Endothelial cell of umbilical vein (primary cell): ENCODE measurements around the gene CLCN6.

Source experiments
- CTCF ChIP-seq, 2 donors: IDR thresholded peaks; 1 replicate in 1 of 2; 2 replicates in 1 of 2; pipeline ENCODE4 v1.5.1; 2011; ENCODE audit warnings: low read length in 2 of 2, mild to moderate bottlenecking in 2 of 2, moderate library complexity in 2 of 2, control low read depth in 1 of 2, inconsistent platforms in 1 of 2, low read depth in 1 of 2; ENCODE audit not compliant: insufficient read depth in 1 of 2; ENCODE audit errors: extremely low read depth in 1 of 2
- EZH2 ChIP-seq: IDR thresholded peaks from 2 replicates; pipeline ENCODE4 v1.6.1; 2012; ENCODE audit warnings: borderline replicate concordance, low read depth, mild to moderate bottlenecking, moderate library complexity, low read length, inconsistent platforms; ENCODE audit not compliant: severe bottlenecking
- FOS ChIP-seq: IDR thresholded peaks from 2 replicates; pipeline ENCODE4 v1.6.1; 2011; ENCODE audit warnings: mild to moderate bottlenecking, low read length, moderate library complexity, borderline replicate concordance; ENCODE audit not compliant: insufficient read depth
- GATA2 ChIP-seq: IDR thresholded peaks from 2 replicates; pipeline ENCODE4 v1.7.0; 2011; ENCODE audit warnings: low read depth, mild to moderate bottlenecking, moderate library complexity, mixed read lengths, low read length; ENCODE audit not compliant: insufficient read length, insufficient read depth
- JUN ChIP-seq: IDR thresholded peaks from 2 replicates; pipeline ENCODE4 v1.6.1; 2011; ENCODE audit warnings: borderline replicate concordance, low read depth; ENCODE audit not compliant: insufficient read length, insufficient read depth
- MYC ChIP-seq: IDR thresholded peaks from one replicate; pipeline ENCODE4 v1.6.1; 2011; ENCODE audit warnings: mild to moderate bottlenecking, low read depth, low read length
- POLR2A ChIP-seq: IDR thresholded peaks from 2 replicates; pipeline ENCODE4 v1.6.1; 2012; ENCODE audit warnings: low read depth, mild to moderate bottlenecking, control low read depth, low read length
- POLR2AphosphoS5 ChIP-seq: IDR thresholded peaks from 2 replicates; pipeline ENCODE4 v1.6.1; 2012; ENCODE audit warnings: low read depth, mild to moderate bottlenecking, control low read depth, low read length, moderate library complexity; ENCODE audit not compliant: insufficient read depth
- TF ChIP-seq, protein P1 (sequence below): IDR thresholded peaks from 2 replicates; pipeline ENCODE4 v1.6.1; 2011; ENCODE audit not compliant: insufficient read depth, insufficient read length

- TF ChIP-seq CTCF (IDR thresholded peaks at IDR 0.05; ENCODE audit: extremely low read depth in 1 of 2, insufficient read depth in 1 of 2, low read depth in 1 of 2, low read length in 2 of 2) (no peak), EZH2 (no peak), GATA2 (no peak), POLR2A (no peak), FOS (no peak), POLR2AphosphoS5 (no peak), JUN (no peak), MYC (no peak)
- TF ChIP-seq, protein P1, sequence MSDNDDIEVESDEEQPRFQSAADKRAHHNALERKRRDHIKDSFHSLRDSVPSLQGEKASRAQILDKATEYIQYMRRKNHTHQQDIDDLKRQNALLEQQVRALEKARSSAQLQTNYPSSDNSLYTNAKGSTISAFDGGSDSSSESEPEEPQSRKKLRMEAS, result no peak
Measured at GRCh38 chr1:11772458-11772857, 33.5 kb upstream of the CLCN6 start.
